ENCODE measurements around the gene GRM2. TPM values are rescaled to one million over a fixed set of nuclear protein-coding genes. Genes with fewer than 3 reads are reported as not detected.
A peak's percentile ranks its signal among the peaks of the same experiment; 100 is the strongest.

The GRM2 gene
- total RNA-seq, 1 experiment from 2014 or later = 0.13 TPM

DNA sequence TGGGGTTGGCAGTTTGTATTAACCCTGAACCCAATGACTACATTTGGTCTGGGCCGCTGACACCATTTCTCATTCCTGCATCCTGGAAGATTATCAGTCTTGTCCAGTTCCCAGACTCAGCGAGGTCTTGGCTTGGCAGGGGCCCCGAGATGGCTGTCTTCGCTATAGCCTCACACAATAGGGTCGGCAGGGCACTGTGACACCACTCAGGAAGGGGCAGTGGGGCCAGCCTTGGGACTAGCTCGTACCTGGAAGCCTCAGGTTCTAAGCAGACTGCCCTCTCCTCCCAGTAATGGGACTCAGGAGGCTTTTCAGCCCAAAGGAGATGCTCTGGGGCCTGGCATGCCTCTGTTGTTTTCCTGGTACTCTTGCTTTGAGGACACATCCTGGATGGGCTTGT lies 26.7 kb upstream of the GRM2 start:
- no peaks in the 10 kb centered on the region for H3K9me3 ChIP-seq (ENCODE audit: insufficient read depth, low read depth)
- POLR2A ChIA-PET (ENCODE audit: unreplicated experiment) = no interaction called here
- intact Hi-C loops (cut with micrococcal nuclease; ENCODE audit: unreplicated experiment) = loop anchor here (5.0 kb wide), 1 partner anchor 43 kb away; no protein-coding TSS in a partner anchor
- no peaks in the 10 kb centered on the region for H3K4me1 ChIP-seq (replicated peaks; ENCODE audit: insufficient read depth)
- H3K27ac ChIP-seq = no peak overlapping the region
- no peak overlapping the region for H3K4me3 ChIP-seq
- no peaks in the 10 kb centered on the region for H3K36me3 ChIP-seq (ENCODE audit: low read depth)
- TF ChIP-seq, protein P1, sequence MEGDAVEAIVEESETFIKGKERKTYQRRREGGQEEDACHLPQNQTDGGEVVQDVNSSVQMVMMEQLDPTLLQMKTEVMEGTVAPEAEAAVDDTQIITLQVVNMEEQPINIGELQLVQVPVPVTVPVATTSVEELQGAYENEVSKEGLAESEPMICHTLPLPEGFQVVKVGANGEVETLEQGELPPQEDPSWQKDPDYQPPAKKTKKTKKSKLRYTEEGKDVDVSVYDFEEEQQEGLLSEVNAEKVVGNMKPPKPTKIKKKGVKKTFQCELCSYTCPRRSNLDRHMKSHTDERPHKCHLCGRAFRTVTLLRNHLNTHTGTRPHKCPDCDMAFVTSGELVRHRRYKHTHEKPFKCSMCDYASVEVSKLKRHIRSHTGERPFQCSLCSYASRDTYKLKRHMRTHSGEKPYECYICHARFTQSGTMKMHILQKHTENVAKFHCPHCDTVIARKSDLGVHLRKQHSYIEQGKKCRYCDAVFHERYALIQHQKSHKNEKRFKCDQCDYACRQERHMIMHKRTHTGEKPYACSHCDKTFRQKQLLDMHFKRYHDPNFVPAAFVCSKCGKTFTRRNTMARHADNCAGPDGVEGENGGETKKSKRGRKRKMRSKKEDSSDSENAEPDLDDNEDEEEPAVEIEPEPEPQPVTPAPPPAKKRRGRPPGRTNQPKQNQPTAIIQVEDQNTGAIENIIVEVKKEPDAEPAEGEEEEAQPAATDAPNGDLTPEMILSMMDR (conservative IDR thresholded peaks at IDR 0.05) = no peak
- TF ChIP-seq EZH2 (IDR thresholded peaks at IDR 0.05; ENCODE audit: low read depth) = no peak
- H3K9me2 ChIP-seq (ENCODE audit: insufficient read depth) = no peaks in the 10 kb centered on the region
- H2AFZ ChIP-seq = no peak overlapping the region
- H4K20me1 ChIP-seq (ENCODE audit: insufficient read depth) = peaks cover 5% of the 10 kb centered on the region; the same call in 1 of the 2 replicates
- CTCF ChIA-PET = interaction anchor here (0.6 to 2.3 kb wide), 3 partner anchors 8 to 178 kb away, joined by 3 to 16 read pairs (median 3); no protein-coding TSS in a partner anchor
- no peak for DNase-seq
- H3F3A ChIP-seq (ENCODE audit: insufficient read depth, low read depth) = no peaks in the 10 kb centered on the region
- H3K27me3 ChIP-seq (ENCODE audit: insufficient read depth, low read depth) = no peaks in the 10 kb centered on the region
- no peaks in the 10 kb centered on the region for H3K79me2 ChIP-seq (ENCODE audit: low read depth)
- no peak overlapping the region for H3K4me2 ChIP-seq
- BruUV-seq (replicated peaks) = no TSS peak

DNA sequence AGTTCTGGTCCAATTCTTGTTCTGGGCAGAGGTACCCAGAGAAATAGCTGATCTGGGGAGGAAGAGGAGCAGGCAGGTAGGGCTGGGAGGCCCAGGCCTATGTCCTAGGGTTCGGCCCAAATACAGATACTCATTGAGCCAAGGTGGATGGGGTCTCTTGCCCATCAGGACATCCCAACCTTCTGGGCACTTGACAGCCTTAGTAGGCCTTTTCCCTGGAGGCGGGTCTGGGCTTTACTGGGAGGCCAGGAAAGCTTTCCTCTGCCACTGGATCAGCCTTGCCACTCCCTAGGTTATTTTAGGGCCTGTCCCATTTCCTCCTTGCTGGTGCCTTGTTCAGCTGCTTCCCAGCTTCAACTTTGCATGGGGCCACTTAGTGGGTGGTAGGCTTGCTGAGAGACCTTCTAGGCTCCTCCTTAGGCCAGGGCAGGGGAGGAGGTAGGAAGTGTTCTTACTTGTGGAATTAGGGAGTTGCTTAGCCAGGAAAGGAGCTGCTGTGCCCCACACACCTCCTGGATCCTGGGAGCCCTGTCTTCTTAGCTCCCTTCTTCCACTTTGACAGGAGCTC lies 26.1 kb upstream of the GRM2 start:
- intact Hi-C loops (cut with micrococcal nuclease; ENCODE audit: unreplicated experiment) = loop anchor here (5.0 kb wide), 1 partner anchor 43 kb away; no protein-coding TSS in a partner anchor
- Histone ChIP-seq H3K4me1 (replicated peaks; ENCODE audit: insufficient read depth) (no peaks in the 10 kb centered on the region), H3K79me2 (ENCODE audit: low read depth) (no peaks in the 10 kb centered on the region), H3K9me3 (ENCODE audit: insufficient read depth, low read depth) (no peaks in the 10 kb centered on the region), H3K9me2 (ENCODE audit: insufficient read depth) (no peaks in the 10 kb centered on the region), H2AFZ (no peak overlapping the region), H3K4me3 (no peak overlapping the region), H3F3A (ENCODE audit: insufficient read depth, low read depth) (no peaks in the 10 kb centered on the region), H3K27me3 (ENCODE audit: insufficient read depth, low read depth) (no peaks in the 10 kb centered on the region), H3K36me3 (ENCODE audit: low read depth) (no peaks in the 10 kb centered on the region), H4K20me1 (ENCODE audit: insufficient read depth) (peaks cover 5% of the 10 kb centered on the region; the same call in 1 of the 2 replicates), H3K27ac (no peak overlapping the region), H3K4me2 (no peak overlapping the region)
- ChIA-PET CTCF (interaction anchor here (0.6 to 2.3 kb wide), 5 partner anchors 8 to 181 kb away, joined by 3 to 34 read pairs (median 6); partner anchors contain the start of gene DCAF1), POLR2A (ENCODE audit: unreplicated experiment) (interaction anchor here (0.5 to 0.6 kb wide), 3 partner anchors 9 to 738 kb away, joined by 9 to 14 read pairs (median 9); no protein-coding TSS in a partner anchor)
- no peak for TF ChIP-seq EZH2 (IDR thresholded peaks at IDR 0.05; ENCODE audit: low read depth)
- TF ChIP-seq, protein P1 (conservative IDR thresholded peaks at IDR 0.05) = no peak
- no peak for DNase-seq
- BruUV-seq (replicated peaks) = no TSS peak

DNA sequence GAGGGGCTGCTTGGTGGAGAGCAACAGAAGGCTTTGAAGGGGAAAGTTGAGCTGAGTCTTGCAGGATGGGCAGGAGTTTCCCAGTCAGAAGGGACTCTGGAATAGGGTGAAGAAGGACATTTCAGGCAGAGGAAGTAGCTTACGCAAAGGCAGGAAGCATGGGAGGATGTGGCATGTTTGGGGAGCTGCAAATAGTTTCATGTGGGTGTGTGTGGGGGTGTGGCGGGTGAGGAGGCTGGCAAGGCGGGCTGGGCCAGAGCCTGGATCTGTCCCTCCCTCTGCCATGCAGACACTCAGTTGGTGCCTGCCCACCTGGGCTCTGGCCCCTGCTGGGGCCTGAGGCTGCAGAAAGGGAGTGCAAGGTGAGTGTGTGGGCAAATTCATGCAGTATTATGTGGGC lies 25.4 kb upstream of the GRM2 start:
- Histone ChIP-seq H3K27me3 (ENCODE audit: insufficient read depth, low read depth) (no peaks in the 10 kb centered on the region), H3K4me1 (replicated peaks; ENCODE audit: insufficient read depth) (no peaks in the 10 kb centered on the region), H3K9me2 (ENCODE audit: insufficient read depth) (no peaks in the 10 kb centered on the region), H3K9me3 (ENCODE audit: insufficient read depth, low read depth) (no peaks in the 10 kb centered on the region), H3K79me2 (ENCODE audit: low read depth) (no peaks in the 10 kb centered on the region), H3K36me3 (ENCODE audit: low read depth) (no peaks in the 10 kb centered on the region), H3K4me2 (no peak overlapping the region), H3F3A (ENCODE audit: insufficient read depth, low read depth) (no peaks in the 10 kb centered on the region), H3K27ac (no peak overlapping the region), H3K4me3 (no peak overlapping the region), H2AFZ (no peak overlapping the region), H4K20me1 (ENCODE audit: insufficient read depth) (peaks cover 5% of the 10 kb centered on the region; the same call in 1 of the 2 replicates)
- TF ChIP-seq, protein P1 (conservative IDR thresholded peaks at IDR 0.05) = no peak
- no peak for TF ChIP-seq EZH2 (IDR thresholded peaks at IDR 0.05; ENCODE audit: low read depth)
- CTCF ChIA-PET = interaction anchor here (0.5 to 2.3 kb wide), 5 partner anchors 12 to 1065 kb away, joined by 3 to 34 read pairs (median 14); partner anchors contain the start of gene DCAF1
- DNase-seq = peak in 1 of 2 experiments; percentile 34
- intact Hi-C loops (cut with micrococcal nuclease; ENCODE audit: unreplicated experiment) = loop anchor here (5.0 kb wide), 1 partner anchor 44 kb away; no protein-coding TSS in a partner anchor
- POLR2A ChIA-PET (ENCODE audit: unreplicated experiment) = interaction anchor here (0.5 to 1.0 kb wide), 2 partner anchors 10 to 182 kb away, joined by 5 to 14 read pairs; partner anchors contain the start of gene DCAF1
- BruUV-seq (replicated peaks) = no TSS peak

Measured in PC-9 (cell line).